GM23248 (cell line): Measurements from ENCODE around the gene CSTF1. TPM values are rescaled to one million over a fixed set of nuclear protein-coding genes. Genes with fewer than 3 reads are reported as not detected.

Source experiments
- DNase-seq: peaks from one replicate; pipeline ENCODE4 v3.0.0-alpha.2; 2015
- H2AFZ ChIP-seq: fragments of 200-600 bp; sonication (generic); 2 replicates; pipeline ENCODE4 v1.6.1; 2016; ENCODE audit warnings: antibody characterized with exemption
- H3F3A ChIP-seq: fragments of 200-600 bp; sonication (generic); 2 replicates; pipeline ENCODE4 v1.6.1; 2016; ENCODE audit warnings: mild to moderate bottlenecking, antibody characterized with exemption, mixed run types; ENCODE audit not compliant: insufficient read depth
- H3K27ac ChIP-seq: fragments of 200-600 bp; sonication (generic); 2 replicates; pipeline ENCODE4 v1.5.1; 2016; ENCODE audit warnings: mild to moderate bottlenecking
- H3K27me3 ChIP-seq: fragments of 200-600 bp; sonication (generic); replicated peaks from 2 replicates; pipeline ENCODE4 v1.6.1; 2016; ENCODE audit warnings: mild to moderate bottlenecking; ENCODE audit not compliant: insufficient read depth
- H3K36me3 ChIP-seq: fragments of 200-600 bp; sonication (generic); 2 replicates; pipeline ENCODE4 v1.6.1; 2016; ENCODE audit warnings: low read depth, mild to moderate bottlenecking
- H3K4me1 ChIP-seq: fragments of 200-600 bp; sonication (generic); 2 replicates; pipeline ENCODE4 v1.6.1; 2016; ENCODE audit warnings: mild to moderate bottlenecking; ENCODE audit not compliant: insufficient read depth
- H3K4me2 ChIP-seq: fragments of 200-600 bp; sonication (generic); one replicate; pipeline ENCODE4 v1.6.1; 2016; ENCODE audit warnings: mild to moderate bottlenecking; ENCODE audit not compliant: unreplicated experiment
- H3K4me3 ChIP-seq: fragments of 200-600 bp; sonication (generic); 2 replicates; pipeline ENCODE4 v1.5.1; 2016; ENCODE audit warnings: mild to moderate bottlenecking
- H3K79me2 ChIP-seq: fragments of 200-600 bp; sonication (generic); 2 replicates; pipeline ENCODE4 v1.6.1; 2016; ENCODE audit warnings: mild to moderate bottlenecking; ENCODE audit not compliant: insufficient read depth
- H3K9ac ChIP-seq: fragments of 200-600 bp; sonication (generic); 2 replicates; pipeline ENCODE4 v1.6.1; 2016; ENCODE audit warnings: mild to moderate bottlenecking
- H3K9me2 ChIP-seq: fragments of 200-600 bp; sonication (generic); 2 replicates; pipeline ENCODE4 v1.6.1; 2016; ENCODE audit warnings: mixed run types, mild to moderate bottlenecking, moderate library complexity; ENCODE audit not compliant: insufficient read depth
- H3K9me3 ChIP-seq: fragments of 200-600 bp; sonication (generic); one replicate; pipeline ENCODE4 v1.6.1; 2017; ENCODE audit warnings: low read depth
- H4K20me1 ChIP-seq: fragments of 200-600 bp; sonication (generic); 2 replicates; pipeline ENCODE4 v1.6.0; 2016; ENCODE audit not compliant: insufficient read depth
- EZH2 ChIP-seq: fragments of 200-600 bp; sonication (generic); IDR thresholded peaks from 2 replicates; pipeline ENCODE4 v1.6.1; 2018; ENCODE audit warnings: antibody characterized with exemption, mild to moderate bottlenecking; ENCODE audit not compliant: insufficient read depth, poor library complexity, severe bottlenecking
- EZH2phosphoT487 ChIP-seq: fragments of 200-600 bp; sonication (generic); IDR thresholded peaks from 2 replicates; pipeline ENCODE4 v1.6.1; 2018; ENCODE audit warnings: antibody characterized with exemption, moderate library complexity, mild to moderate bottlenecking, low read depth; ENCODE audit not compliant: insufficient read depth
- WGBS, 2 experiments: methylation state at CpG; one replicate each; pipeline ENCODE4 v1.1.6; 2015 to 2017; ENCODE audit warnings: low lambda C conversion rate in 2 of 2, low coverage in 1 of 2; ENCODE audit errors: missing lambda C conversion rate in 2 of 2; 5-methylcytosine and 5-hydroxymethylcytosine counted together
- in situ Hi-C: fragments of 300-500 bp; cut with MboI; formaldehyde crosslinking; loops from 2 replicates; pipeline ENCODE4 v1.15.0; 2020
- polyA plus RNA-seq: library from polyadenylated mRNA; unstranded; fragments of >200 nt; fragmentation: Nextera tagmentation; extraction: Ambion mirVana; gene quantifications from 2 replicates; pipeline ENCODE4 v1.2.1, GENCODE V29; 2016
- total RNA-seq: library from RNA; depleted of rRNA; stranded (reverse); fragments of >200 nt; shearing (Covaris generic); gene quantifications from 2 replicates; pipeline ENCODE4 v1.2.3, GENCODE V29; 2014

The CSTF1 gene
- total and polyA plus RNA-seq, 2 experiments from 2014 or later = 41.7 to 69.3 TPM

DNA sequence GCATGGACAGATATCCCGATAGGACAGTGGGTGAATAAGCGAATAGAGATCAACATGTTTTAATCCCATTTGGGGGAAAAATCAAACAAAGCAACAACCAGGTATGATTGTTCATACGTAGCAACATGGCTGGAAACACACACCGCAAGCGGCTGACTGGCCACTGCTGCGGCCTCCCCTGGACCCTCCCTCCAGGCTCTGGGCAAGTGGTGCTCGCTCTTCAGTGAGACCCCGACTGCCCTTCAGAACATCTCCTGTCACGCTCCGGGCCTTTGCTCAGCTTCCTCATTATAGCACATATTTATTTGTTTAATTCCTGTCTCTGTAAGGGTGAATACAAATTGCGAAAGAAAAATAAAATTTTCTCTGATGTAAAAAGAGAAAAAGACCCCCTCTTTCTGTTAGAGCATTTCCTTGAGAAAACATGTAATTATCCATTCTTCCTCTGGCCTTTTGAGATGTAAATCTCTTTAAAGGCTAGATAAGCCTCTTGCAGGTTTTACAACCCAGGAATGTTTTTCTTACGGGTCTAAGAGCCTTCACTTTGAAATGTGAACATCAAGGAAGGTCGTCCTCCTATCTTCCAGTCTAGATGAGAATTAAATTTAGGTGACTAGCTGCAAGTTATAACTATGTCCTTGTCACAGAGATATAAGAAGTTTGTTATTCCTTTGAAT lies 44.7 kb upstream of the CSTF1 start:
- in situ Hi-C loops = no loop called here
- no peak for TF ChIP-seq EZH2
- TF ChIP-seq EZH2phosphoT487 = no peak
- no peak overlapping the region for H3K9ac ChIP-seq
- peaks cover 25% of the 10 kb centered on the region for H3F3A ChIP-seq
- H4K20me1 ChIP-seq = no peaks in the 10 kb centered on the region
- no peak overlapping the region for H2AFZ ChIP-seq
- peaks cover 7% of the 10 kb centered on the region; the same call in 1 of the 2 replicates for H3K27me3 ChIP-seq
- H3K4me2 ChIP-seq = no peak overlapping the region
- H3K79me2 ChIP-seq = no peaks in the 10 kb centered on the region
- DNase-seq = no peak
- H3K4me1 ChIP-seq = peaks cover 30% of the 10 kb centered on the region
- 61 to 64% methylated on average over 13 of the region's 13 CpGs for WGBS, 2 experiments
- no peak overlapping the region for H3K4me3 ChIP-seq
- H3K9me3 ChIP-seq = no peaks in the 10 kb centered on the region
- H3K27ac ChIP-seq = no peak overlapping the region
- no peaks in the 10 kb centered on the region for H3K9me2 ChIP-seq
- no peaks in the 10 kb centered on the region for H3K36me3 ChIP-seq

DNA sequence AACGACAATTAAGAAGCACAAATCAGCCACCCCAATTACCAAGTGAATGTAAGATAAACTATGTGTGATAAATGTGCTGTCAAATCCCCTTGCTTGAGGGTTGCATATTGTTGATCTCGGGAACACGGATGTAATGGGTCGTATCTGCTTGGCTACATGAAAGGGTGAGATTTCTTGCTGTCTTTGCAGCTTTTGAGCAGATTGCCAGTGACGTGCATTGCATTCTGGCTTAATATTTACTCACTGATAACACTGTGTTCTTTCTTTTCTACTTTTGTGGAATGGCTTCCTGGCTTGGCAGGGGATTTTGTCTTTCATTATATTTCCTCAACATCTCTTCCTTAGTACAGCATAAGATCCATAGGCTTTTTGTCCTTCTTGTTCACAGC lies 44.1 kb upstream of the CSTF1 start:
- H3K9me2 ChIP-seq = no peaks in the 10 kb centered on the region
- peak overlapping the region; percentile 32; the same call in 1 of the 2 replicates for H2AFZ ChIP-seq
- 0 out of 2 replicates have a peak, but pooled peaks cover 4% of the 10 kb centered on the region for H3K27me3 ChIP-seq
- H3K36me3 ChIP-seq = no peaks in the 10 kb centered on the region
- no peak overlapping the region for H3K9ac ChIP-seq
- peaks cover 25% of the 10 kb centered on the region for H3F3A ChIP-seq
- TF ChIP-seq EZH2phosphoT487 (no peak), EZH2 (no peak)
- peaks cover 34% of the 10 kb centered on the region for H3K4me1 ChIP-seq
- DNase-seq = no peak
- WGBS, 2 experiments = 56 to 60% methylated on average over 5 of the region's 5 CpGs
- no peak overlapping the region for H3K27ac ChIP-seq
- no peak overlapping the region for H3K4me3 ChIP-seq
- in situ Hi-C loops = no loop called here
- H4K20me1 ChIP-seq = no peaks in the 10 kb centered on the region
- no peaks in the 10 kb centered on the region for H3K9me3 ChIP-seq
- no peaks in the 10 kb centered on the region for H3K79me2 ChIP-seq
- H3K4me2 ChIP-seq = no peak overlapping the region

DNA sequence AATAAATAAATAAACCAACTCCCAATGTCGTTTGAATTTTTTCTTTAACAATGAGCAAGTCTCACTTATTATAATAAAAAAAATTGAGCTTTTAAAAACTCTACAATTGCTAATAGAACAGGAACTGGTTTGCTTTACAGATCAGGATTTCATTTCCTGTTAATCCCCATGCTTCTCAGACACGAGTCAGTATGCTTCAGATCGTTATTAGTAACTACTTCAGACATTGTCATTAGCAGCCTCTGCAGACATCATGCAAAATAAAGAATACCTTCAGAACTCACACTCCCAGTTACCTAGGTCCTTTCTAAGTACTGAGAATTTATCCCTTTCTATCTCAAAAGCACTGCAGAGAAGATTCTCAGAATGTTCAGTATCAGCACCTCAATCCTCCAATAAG lies 43.7 kb upstream of the CSTF1 start:
- H3K27ac ChIP-seq = no peak overlapping the region
- TF ChIP-seq EZH2phosphoT487 = no peak
- no peak for TF ChIP-seq EZH2
- H3K27me3 ChIP-seq = no peaks in the 10 kb centered on the region
- in situ Hi-C loops = no loop called here
- peak overlapping the region; percentile 32; the same call in 1 of the 2 replicates for H2AFZ ChIP-seq
- H3K4me2 ChIP-seq = no peak overlapping the region
- H4K20me1 ChIP-seq = no peaks in the 10 kb centered on the region
- 12 to 14% methylated on average over 3 of the region's 3 CpGs for WGBS, 2 experiments
- H3F3A ChIP-seq = peaks cover 25% of the 10 kb centered on the region
- H3K9me2 ChIP-seq = no peaks in the 10 kb centered on the region
- H3K79me2 ChIP-seq = no peaks in the 10 kb centered on the region
- H3K4me1 ChIP-seq = peaks cover 34% of the 10 kb centered on the region
- no peaks in the 10 kb centered on the region for H3K36me3 ChIP-seq
- no peak for DNase-seq
- no peak overlapping the region for H3K4me3 ChIP-seq
- no peaks in the 10 kb centered on the region for H3K9me3 ChIP-seq
- no peak overlapping the region for H3K9ac ChIP-seq

DNA sequence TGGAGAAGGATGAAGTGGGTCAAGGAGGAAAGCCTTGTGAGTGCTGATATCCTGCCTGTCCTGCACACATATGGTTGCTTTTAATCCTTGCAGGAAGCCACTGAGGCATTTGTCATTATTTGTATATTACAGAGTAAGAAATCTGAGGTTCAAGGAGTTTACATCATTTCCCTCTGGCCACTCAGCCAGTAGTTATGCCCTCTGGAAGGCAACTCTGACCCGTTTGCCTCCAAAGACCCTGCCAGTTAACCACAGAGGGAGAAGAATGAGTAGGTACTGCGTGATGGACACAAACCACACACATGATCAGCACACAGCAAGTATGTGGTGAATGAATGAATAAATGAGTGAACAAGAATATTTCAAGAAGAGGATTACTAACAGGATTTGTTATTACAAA lies 41.6 kb upstream of the CSTF1 start:
- 4 to 6% methylated on average over 2 of the region's 2 CpGs for WGBS, 2 experiments
- DNase-seq = peak; percentile 75
- H2AFZ ChIP-seq = 0 out of 2 replicates have a peak overlapping the region, but pooled peaks have one; percentile 1

More for the DNA sequence above, 41.6 kb upstream of the CSTF1 start:
- Histone ChIP-seq H3K9me2 (no peaks in the 10 kb centered on the region), H3K4me3 (no peak overlapping the region), H3K4me1 (peaks cover 34% of the 10 kb centered on the region), H3K4me2 (peak overlapping the region; percentile 35), H4K20me1 (no peaks in the 10 kb centered on the region), H3K27me3 (no peaks in the 10 kb centered on the region), H3K27ac (peak overlapping the region; percentile 40), H3K36me3 (no peaks in the 10 kb centered on the region), H3F3A (peaks cover 25% of the 10 kb centered on the region), H3K9ac (no peak overlapping the region), H3K9me3 (no peaks in the 10 kb centered on the region), H3K79me2 (no peaks in the 10 kb centered on the region)
- no peak for TF ChIP-seq EZH2
- in situ Hi-C loops = no loop called here
